Measurements from ENCODE around the gene LSR.

Gene LSR, protein sequence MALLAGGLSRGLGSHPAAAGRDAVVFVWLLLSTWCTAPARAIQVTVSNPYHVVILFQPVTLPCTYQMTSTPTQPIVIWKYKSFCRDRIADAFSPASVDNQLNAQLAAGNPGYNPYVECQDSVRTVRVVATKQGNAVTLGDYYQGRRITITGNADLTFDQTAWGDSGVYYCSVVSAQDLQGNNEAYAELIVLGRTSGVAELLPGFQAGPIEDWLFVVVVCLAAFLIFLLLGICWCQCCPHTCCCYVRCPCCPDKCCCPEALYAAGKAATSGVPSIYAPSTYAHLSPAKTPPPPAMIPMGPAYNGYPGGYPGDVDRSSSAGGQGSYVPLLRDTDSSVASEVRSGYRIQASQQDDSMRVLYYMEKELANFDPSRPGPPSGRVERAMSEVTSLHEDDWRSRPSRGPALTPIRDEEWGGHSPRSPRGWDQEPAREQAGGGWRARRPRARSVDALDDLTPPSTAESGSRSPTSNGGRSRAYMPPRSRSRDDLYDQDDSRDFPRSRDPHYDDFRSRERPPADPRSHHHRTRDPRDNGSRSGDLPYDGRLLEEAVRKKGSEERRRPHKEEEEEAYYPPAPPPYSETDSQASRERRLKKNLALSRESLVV

DNA sequence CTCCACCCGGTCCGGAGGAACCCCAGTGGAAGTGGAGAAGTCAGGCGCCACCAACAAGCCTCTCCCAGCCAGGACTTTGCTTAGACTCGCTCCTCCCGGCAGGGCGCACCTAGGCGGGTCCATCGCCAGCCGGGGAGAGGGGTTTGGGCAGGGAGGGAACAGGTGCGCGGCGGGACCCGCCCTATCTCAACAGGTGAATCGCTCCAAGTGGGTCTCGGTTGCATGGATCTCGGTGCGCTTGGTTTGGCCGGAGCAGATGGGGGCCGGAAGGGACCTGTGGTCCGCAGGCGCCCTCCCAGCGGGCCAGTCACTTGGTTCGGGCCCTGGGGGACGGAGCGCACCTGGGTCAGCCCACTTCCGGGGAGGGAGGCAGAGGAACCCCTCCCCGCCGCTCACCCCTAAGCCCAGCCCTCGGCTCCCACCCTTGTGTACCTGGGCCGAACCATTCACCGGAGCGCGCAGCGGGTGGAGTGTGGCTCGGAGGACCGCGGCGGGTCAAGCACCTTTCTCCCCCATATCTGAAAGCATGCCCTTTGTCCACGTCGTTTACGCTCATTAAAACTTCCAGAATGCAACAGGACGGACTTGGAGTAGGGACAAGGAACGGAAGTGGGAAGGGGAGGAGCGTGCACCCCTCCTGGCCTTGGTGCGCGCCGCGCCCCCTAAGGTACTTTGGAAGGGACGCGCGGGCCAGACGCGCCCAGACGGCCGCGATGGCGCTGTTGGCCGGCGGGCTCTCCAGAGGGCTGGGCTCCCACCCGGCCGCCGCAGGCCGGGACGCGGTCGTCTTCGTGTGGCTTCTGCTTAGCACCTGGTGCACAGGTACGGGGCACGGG, at the start of gene LSR:
Gene LSR (plus strand): TSS at position 693 of the 836 bp plus-strand sequence. CDS start 21 bp downstream, at position 714.
- no peak for DNase-seq

DNA sequence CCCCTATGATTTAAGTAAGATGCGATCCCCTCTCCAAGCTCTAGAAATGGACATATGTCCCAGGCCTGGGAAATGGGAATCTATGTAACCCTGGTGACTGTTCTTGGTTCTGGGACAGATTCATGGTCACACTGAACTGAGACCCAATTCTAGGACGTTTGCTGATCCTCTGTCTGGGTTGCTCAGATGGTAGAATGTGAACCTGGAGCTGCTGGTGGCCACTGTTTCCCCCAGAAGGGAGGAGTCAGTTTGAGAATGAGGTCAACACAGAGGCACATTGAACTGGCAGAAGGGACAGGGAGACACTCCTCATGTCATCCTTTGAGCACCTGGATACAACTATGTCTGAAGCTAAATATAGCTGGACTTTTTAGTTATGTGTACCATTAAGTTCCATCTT, 49.3 kb upstream of the LSR start:
- no peak for DNase-seq

DNA sequence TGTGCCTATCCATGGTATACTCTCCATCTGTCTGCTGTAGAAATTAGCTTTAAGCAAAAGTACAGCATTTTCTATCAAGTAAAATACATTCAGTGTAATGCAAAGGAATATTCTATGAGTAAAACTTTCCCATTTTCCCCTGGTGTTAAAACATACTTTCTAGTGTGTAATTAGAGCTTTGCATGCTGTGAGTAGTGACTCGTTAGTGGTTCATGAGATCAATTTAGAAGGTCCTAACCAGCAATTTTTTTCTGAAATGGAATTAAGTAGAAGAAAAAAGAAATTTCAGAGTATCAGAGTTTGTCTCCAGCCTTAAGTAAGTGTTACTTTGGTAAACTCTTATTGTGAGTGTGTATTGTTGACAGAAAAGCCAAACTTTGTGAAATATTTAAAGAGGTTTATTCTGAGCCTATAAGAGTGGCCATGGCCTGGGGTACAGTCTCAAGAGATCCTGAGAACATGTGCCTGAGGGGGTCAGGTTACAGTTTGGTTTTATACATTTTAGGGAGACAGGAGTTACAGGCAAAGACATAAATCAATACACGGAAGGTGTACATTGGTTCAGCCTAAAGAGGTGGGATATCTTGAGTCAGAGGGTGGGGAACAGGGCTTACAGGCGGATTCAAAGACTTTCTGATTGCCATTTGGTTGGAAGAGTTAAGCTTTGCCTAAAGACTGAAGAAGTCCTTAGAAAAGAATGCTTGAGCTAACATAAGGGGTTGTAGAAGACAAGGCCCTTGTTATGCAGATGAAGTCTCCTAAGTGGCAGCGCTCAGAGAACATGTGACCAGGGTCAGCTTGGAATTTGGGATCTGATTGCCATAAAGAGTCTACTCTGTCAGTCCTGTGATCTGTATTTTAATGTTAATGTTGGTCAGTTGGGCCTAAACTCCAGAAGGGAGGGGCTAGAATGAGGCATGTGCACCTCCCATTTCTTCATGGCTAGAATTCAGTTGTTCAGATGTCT, 45.8 kb upstream of the LSR start:
- no peak for DNase-seq

DNA sequence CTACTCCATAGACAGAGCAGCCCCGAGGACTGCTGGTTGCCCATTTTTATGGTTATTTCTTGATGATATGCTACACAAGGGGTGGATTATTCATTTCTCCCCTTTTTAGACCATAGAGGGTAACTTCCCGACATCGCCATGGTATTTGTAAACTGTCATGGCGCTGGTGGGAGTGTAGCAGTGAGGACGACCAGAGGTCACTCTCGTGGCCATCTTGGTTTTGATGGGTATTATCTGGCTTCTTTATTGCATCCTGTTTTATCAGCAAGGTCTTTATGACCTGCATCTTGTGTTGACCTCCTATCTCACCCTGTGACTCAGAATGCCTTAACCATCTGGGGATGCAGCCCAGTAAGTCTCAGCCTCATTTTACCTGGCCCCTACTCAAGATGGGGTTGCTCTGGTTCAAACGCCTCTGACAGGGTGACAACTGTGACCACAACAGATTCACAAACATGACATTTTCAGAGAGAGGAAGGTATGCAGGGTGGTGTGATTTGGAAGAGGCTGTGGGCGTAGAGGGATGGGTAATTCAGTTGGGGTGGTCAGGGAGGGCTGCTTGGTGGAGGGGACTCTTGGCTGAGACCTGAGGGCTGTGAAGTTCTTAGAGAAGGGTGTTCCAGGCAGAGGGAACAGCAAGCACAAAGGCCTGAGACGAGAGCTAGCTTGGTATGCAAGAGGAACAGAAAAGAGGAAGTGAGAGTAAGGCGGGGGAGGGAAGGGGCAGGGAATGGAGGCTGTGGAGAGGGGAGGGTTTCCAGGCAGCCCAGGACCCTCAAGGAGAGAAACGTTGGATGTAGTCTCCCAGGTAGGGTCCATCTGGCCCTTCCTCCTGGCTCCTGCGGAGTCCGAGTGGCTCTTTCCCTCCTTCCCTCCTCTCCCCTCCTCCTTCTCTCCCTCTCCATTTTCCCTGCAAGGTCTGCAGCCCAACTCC, 43.7 kb upstream of the LSR start:
- DNase-seq: no peak

DNA sequence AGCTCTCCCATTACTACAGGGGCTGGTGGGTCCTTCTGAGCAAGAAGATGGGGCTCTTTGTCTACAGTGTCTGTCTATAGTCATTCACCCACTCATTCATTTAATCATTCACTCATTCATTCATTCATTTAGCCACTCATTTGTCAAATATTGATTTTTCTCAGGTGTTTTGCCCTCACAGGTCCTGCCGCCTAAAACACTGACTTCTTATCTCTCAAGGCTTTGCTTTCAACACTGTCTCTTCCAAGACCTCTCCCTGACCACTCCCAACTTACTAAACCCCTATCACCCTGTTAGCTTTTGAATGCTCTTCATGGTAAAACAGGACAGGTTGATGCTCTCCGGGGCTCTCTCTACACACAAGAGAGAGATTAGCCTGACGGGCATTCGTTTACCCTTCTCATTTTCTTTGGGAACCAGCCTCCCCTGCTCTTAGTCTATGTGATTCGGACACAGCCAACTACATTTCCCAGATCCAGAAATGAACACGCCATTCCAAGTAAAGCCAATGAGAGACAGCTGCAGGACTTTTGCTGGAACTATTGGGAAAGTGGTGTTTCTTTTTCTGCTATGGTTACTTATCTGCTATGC, 43.0 kb upstream of the LSR start:
- DNase-seq: no peak

DNA sequence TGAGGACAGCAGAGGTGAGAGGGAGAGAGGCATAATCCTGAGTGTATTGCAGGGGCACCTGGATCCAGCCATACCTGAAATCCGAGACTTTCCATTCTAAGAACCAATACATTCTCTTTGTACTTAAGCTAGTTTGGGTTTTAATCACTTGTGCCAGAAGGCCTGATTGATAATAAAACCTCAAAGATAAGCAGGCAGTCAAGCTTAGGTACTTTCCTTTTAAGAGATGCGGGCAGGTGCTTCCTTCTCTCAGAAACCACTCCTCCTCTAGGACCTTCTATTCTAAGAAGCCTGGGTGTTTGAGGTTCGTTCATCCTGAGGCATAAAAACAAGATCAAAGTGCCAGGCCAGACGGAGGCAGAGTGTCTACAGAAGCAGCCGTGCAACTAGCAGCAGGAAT, 42.4 kb upstream of the LSR start:
- DNase-seq: no peak

DNA sequence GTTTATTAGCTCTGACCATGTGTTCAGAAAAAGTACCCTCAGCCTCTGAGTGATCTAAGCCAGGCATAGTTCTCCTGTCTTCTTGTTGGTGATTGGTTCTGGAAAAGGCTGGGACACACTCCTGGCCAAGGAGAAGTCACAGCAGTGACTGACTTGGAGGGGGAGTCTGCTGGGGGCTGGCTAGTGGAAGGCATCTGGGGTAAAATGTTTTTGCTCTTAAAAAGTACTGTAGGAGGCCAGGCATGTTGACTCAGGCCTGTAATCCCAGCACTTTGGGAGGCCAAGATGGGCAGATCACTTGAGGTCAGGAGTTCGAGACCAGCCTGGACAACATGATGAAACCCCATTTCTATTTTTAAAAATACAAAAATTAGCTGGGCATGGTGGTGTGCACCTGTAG, 41.9 kb upstream of the LSR start:
- DNase-seq: no peak

DNA sequence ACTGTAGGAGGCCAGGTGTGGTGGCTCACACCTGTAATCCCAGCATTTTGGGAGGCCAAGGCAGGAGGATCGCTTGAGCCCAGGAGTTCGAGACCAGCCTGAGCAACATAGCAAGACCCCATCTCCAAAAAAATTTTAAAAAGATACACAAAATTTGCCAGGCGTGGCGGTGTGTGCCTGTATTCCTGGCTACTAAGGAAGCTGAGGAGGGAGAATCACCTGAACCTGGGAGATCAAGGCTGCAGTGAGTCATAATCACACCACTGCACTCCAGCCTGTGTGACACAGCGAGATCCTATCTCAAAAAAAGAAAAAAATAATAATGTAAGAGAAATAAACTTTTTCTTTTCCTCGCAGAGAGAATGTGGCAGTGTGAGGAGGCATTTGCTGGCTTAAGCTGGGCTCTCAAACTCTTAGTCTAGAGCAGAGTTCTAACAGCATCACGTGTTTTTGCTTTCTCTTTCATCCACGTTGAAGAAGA, 41.4 kb upstream of the LSR start:
- DNase-seq: no peak

DNA sequence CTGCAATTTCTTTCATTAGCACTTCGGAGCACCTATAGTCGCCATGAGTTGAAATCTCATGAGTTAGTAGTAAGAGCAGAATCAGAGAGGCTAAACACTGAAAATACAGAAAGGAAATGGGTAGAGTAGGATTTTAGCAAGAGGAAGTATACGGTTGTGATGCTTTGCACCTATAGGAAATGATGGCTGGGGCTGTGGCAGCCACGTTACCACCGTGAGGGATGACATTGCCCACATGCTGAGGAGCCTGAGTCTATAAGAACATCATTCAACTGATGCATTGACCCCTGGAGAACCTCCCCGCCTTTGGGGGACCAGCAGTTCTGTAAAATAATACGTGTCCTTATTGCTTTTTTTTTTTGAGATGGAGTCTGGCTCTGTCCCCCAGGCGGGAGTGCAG, 40.7 kb upstream of the LSR start:
- no peak for DNase-seq

DNA sequence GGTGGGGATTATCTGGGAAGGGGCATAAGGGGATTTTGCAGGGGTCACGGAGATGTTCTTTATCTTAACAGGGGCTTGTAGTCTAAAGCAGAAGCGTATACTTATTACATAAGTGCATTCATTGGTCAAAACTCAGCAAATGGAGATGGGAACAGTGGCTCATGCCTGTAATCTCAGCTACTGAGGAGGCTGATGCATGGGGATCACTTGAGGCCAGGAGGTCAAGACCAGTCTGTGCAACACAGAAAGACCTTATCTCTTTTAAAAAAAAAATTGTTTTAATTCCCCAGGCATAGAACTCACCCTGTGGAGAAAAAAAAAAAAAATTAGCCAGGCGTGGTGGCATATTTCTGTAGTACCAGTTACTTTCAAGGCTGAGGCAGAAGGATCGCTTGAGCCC, 39.2 kb upstream of the LSR start:
- no peak for DNase-seq

DNA sequence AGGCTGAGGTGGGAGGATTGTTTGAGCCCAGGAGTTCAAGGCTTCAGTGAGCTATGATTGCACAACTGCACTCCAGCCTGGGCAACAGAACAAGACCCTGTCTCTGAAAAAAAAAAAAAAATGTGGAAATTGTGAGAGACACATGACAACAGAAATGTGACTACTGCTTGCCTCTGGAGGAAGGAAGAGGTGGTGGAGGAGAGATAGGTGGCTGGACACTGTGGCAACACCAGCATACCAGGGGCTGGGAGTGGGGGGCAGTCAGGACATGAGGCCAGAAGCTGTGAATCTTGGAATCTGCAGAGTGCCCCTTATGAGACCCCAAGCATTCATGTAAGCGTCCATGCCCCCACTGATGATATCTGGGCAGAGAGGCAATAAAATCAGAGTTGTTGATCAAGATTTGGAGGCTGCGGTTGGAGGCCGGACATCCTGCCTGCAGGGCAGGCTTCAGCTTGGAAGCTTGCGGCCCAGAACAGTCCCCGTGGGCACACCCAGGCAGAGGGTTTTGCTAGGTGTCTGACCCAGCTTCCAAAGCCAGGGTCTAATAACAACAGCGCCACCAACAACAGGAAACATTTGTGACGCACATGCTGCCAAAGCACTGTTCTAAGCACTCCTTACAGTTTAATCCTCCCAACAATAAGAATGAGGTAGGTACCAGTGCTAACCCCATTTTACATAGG, 37.1 kb upstream of the LSR start:
- no peak for DNase-seq

DNA sequence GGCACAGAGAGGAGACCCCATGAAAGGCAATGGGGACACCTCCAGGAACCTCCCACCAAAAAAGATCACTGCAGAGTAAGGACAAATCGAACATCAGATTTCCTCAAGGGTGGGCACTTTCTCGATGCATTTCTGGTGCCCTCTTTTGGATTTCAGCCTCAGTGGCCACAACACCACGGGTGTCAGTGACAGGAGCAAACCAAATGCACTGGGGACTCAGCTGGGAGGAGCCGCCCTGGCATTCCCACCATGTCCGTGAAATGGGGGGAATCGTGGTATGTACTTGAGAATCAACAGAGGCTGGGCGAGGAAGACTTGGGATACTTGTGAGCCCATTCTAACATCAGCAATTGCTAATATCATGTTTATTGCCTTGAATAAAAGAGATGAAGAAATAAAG, 36.6 kb upstream of the LSR start:
- no peak for DNase-seq

DNA sequence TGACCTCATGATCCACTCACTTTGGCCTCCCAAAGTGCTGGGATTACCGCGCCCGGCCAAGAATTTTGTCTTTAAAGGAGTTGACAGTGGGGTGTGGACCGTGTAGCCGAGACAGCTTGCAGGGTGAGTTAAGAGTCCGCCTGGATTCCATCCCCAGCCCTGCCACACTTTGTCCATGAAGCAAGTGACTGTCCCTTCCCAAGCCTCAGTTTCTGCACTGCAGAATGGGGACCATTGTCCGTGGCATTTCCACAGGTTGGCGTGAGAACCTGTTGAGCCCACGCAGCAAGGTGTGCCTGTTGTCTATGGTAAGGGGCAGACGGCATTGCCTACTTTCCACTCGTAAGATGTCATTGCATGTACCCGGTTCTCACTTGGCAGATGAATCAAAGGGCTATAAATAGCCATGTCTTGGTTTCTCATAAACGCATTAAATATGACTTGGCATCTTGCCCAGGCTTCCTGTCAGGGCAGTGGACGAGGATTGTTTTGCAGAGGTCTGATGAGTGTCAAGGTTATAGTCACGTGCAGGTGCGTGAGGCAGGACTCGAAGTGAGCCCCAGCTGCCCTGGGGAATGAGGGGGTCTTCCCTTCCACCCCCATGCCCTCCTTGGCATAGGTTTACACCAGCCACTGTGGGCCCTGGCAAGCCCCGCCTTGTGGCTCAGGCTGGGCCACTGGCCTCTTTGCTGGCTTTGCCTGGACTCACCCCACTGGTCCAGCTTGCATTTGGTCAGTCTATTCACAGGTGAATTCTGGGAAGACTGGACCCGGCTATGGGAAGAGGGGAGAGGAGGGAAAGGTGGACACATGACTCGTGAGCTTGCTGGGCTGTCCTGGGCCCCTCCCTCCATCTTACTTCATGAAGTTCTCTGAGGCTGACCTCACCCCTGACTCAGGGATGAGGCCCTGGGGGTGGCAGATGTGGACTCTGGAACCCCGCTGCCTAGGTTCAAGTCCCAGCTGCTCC, 34.9 kb upstream of the LSR start:
- peak; percentile 37 for DNase-seq

DNA sequence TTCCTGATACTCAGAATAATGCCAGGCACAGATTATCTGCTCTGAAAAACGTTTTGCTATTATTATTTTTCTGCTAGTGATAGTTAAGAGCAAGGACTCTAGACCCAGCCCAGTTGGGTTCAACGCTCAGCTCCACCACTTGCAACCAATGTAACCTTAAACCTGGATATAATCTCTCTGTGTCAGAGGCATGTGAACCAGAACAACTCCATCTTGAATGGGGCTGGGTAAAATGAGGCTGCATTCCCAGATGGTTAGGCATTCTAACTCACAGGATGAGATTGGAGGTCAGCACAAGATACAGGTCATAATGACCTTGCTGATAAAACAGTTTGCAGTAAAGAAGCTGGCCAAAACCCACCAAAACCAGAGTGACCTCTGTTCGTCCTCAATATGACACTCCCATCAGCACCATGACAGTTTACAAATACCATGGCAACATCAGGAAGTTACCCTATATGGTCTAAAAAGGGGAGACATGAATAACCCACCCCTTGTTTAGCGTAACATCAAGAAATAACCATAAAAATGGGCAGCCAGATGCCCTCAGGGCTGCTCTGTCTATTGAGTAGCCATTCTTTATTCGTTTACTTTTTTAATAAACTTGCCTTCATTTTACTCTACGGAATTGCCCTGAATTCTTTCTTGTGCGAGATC, 33.9 kb upstream of the LSR start:
- no peak for DNase-seq

DNA sequence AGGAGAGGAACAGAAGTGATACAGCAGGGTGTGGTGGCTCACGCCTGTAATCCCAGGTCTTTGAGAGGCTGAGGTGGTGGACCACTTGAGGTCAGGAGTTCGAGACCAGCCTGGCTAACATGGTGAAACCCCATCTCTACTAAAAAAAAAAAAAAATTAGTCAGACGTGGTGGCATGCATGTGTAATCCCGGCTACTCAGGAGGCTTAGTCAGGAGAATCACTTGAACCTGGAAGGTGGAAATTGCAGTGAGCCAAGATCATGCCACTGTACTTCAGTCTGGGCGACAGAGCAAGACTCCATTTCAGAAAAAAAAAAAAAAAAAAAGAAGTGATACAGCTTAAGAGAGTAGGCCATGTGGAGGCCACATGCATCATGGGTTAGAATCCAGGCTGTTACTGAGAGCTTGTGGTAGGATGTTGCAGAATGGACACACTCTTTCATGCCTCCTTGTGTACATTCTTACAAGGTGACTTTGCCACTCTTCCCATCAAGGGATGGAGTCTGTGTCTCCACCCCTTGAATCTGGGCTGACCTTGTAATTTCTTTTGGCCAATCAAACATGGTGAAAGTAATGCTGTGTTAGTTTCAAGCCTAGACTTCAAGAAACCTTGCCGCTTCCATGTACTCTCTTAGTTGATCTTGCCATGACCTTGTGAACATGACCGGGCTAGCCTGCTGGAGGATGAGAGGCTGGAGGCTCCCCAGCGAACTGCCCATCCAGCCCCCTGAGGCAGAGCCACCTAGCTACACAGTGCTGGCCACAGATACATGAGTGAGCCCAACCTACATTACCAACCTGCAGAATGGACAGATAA, 32.6 kb upstream of the LSR start:
- no peak for DNase-seq

DNA sequence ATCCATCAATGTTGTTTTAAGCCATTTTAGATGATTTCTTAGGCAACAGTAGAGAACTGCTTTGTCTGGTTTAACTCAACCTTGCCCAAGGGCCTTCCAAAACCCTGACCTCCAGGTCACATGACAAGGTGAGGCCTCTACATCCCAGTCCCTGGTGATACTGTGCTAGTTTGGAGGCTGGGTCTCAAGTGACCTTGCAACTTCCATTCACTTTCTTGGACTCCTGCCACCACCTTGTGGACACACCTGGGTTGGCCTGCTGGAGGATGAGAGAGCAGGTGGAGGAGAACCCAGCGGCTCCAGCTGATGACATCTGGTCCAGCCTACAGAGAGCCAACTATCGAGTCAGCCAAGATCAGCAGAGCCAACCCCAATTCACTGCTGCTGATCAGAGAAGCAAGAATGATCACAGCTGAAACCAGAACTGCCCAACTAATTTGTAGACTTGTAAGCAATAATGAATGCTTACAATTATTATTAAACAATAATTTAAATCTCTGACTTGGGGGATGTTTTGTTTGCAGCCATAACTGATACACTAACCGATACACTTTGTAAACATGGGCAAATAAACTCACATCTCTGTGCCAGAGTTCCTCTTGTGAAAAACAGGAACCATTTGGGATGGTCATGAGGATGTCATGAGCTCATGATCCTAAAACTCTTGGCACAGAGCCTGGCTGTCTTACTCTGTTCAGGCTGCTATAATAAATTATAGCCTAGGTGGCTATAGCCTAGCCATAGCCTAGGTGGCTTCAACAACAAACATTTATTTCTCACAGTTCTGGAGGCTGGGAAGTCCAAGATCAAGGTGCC, 31.8 kb upstream of the LSR start:
- no peak for DNase-seq

DNA sequence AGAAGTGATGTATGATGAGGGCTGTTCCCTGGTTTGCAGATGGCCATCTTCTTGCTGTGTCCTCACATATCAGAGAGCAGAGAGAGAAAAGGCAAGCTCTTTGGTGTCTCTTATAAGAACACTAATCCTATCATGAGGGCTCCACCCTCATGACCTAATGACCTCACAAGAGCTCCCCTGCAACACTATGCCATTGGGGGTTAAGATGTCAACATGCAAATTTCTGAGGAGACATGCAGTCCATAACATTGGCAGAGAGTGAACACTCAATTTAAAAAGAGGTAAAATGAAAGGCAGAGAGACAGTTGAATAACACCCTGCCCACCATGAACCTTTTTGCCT, 31.2 kb upstream of the LSR start:
- no peak for DNase-seq
